HepG2 (cell line): ENCODE data around the gene MAP3K2. TPM values are rescaled to one million over a fixed set of nuclear protein-coding genes. Genes with fewer than 3 reads are reported as not detected.

Experiments used
- ATAC-seq: fragments of 200-7000 bp; cut with Tn5 transposase; 3 replicates; pipeline ENCODE4 v1.9.1; 2020; ENCODE audit warnings: mild to moderate bottlenecking, moderate library complexity
- BruUV-seq: library from RNA; stranded (reverse); fragments of 400-500 nt; replicated peaks from 2 replicates; lab custom pipeline; 2021; lab: Mats Ljungman, UMichigan
- CTCF ChIA-PET: fragments of 300-600 bp; formaldehyde crosslinking; extraction: SDS; loops from one replicate; lab custom pipeline; 2021; ENCODE audit warnings: low total read pairs, inconsistent platforms, low intra/inter-chr PET ratio; lab: Yijun Ruan, JAX
- POLR2A ChIA-PET: fragments of 350-600 bp; sonication (Branson Sonifier 250); formaldehyde crosslinking; loops from one replicate; lab custom pipeline; 2020; ENCODE audit warnings: antibody characterized with exemption, inconsistent platforms; lab: Yijun Ruan, JAX
- DNase-seq: peaks from one replicate; pipeline ENCODE4 v3.0.0-alpha.2; 2015; ENCODE audit warnings: low spot score
- FAIRE-seq: peaks from 3 replicates; lab custom pipeline; 2011; peaks lifted over from hg19 to GRCh38; lab: Jason Lieb, UNC
- H2AFZ ChIP-seq: one replicate; pipeline ENCODE4 v1.6.1; 2011; ENCODE audit warnings: low read length, inconsistent platforms
- H3K27ac ChIP-seq: fragments of 300-600 bp; 3 replicates; pipeline ENCODE4 v1.8.0; 2011; ENCODE audit warnings: mixed run types, mild to moderate bottlenecking, mixed read lengths, low read length, inconsistent platforms; ENCODE audit not compliant: insufficient read depth; ENCODE audit errors: extremely low read length
- H3K27me3 ChIP-seq, 2 experiments: fragments of 200-600 bp in 1 of 2; 2 replicates in 1 of 2; 3 replicates in 1 of 2; pipeline versions ENCODE4 v1.6.0 to v1.8.0; 2011; ENCODE audit warnings: low read length in 2 of 2, mild to moderate bottlenecking in 2 of 2, moderate library complexity in 2 of 2, inconsistent platforms in 1 of 2; ENCODE audit not compliant: insufficient read depth in 2 of 2, control insufficient read depth in 1 of 2
- H3K36me3 ChIP-seq, 2 experiments: fragments of 200-600 bp in 1 of 2; replicated peaks in 1 of 2; 2 replicates in 1 of 2; 3 replicates in 1 of 2; pipeline versions ENCODE4 v1.5.1 to v1.8.0; 2011; ENCODE audit warnings: low read length in 2 of 2, inconsistent platforms in 1 of 2; ENCODE audit not compliant: insufficient read depth in 2 of 2, control insufficient read depth in 1 of 2
- H3K4me1 ChIP-seq: 2 replicates; pipeline ENCODE4 v1.5.1; 2012; ENCODE audit warnings: low read length, inconsistent platforms; ENCODE audit not compliant: insufficient read depth
- H3K4me2 ChIP-seq: 2 replicates; pipeline ENCODE4 v1.6.0; 2011; ENCODE audit warnings: low read depth, low read length, inconsistent platforms
- H3K4me3 ChIP-seq, 3 experiments: fragments of 200-600 bp in 1 of 3; sonication (generic), shearing (Covaris generic) in 1 of 3; replicated peaks in 1 of 3; 2 replicates each; pipeline ENCODE4 v1.5.1; 2011 to 2016; ENCODE audit warnings: low read length in 3 of 3, inconsistent platforms in 2 of 3, low read depth in 2 of 3, mild to moderate bottlenecking in 2 of 3, control low read depth in 1 of 3, mixed read lengths in 1 of 3; ENCODE audit not compliant: insufficient read depth in 1 of 3
- H3K79me2 ChIP-seq: one replicate; pipeline ENCODE4 v1.6.1; 2011; ENCODE audit warnings: low read length, inconsistent platforms; ENCODE audit not compliant: insufficient read depth
- H3K9ac ChIP-seq: 2 replicates; pipeline ENCODE4 v1.6.0; 2011; ENCODE audit warnings: mild to moderate bottlenecking, low read depth, low read length, inconsistent platforms; ENCODE audit not compliant: insufficient read depth
- H3K9me3 ChIP-seq: 2 replicates; pipeline ENCODE4 v1.5.1; 2012; ENCODE audit warnings: mild to moderate bottlenecking, low read length
- H4K20me1 ChIP-seq: 2 replicates; pipeline ENCODE4 v1.6.0; 2011; ENCODE audit warnings: inconsistent platforms, mild to moderate bottlenecking, low read length, moderate library complexity; ENCODE audit not compliant: insufficient read depth
- CHD4 ChIP-seq: fragments of 200-600 bp; sonication (generic); IDR thresholded peaks from 2 replicates; pipeline ENCODE4 v1.7.0; 2017; ENCODE audit warnings: mild to moderate bottlenecking, low read length, borderline replicate concordance
- FIP1L1 ChIP-seq: fragments of 200-400 bp; formaldehyde crosslinking; IDR thresholded peaks from 2 replicates; pipeline ENCODE4 v1.6.1; 2018; ENCODE audit warnings: low read depth, mild to moderate bottlenecking, low read length, moderate library complexity, borderline replicate concordance; ENCODE audit not compliant: insufficient read depth
- HOXD1 ChIP-seq: sonication (generic); formaldehyde crosslinking; IDR thresholded peaks from 2 replicates; pipeline ENCODE4 v1.5.0; 2020; ENCODE audit warnings: missing genetic modification reagents
- PTBP1 ChIP-seq: fragments of 200-400 bp; formaldehyde crosslinking; IDR thresholded peaks from 2 replicates; pipeline ENCODE4 v1.6.1; 2018; ENCODE audit warnings: low read length, low read depth; ENCODE audit not compliant: poor library complexity, severe bottlenecking
- SKI ChIP-seq: fragments of 450-650 bp; IDR thresholded peaks from one replicate; pipeline ENCODE4 v1.6.1; 2018; ENCODE audit warnings: mild to moderate bottlenecking; ENCODE audit not compliant: partially characterized antibody
- SMC3 ChIP-seq: IDR thresholded peaks from 2 replicates; pipeline ENCODE4 v1.6.1; 2011; ENCODE audit warnings: low read length, improper control_type of control experiment
- SOX5 ChIP-seq: IDR thresholded peaks from 2 replicates; pipeline ENCODE4 v1.6.1; 2016; ENCODE audit warnings: borderline replicate concordance
- ZNF614 ChIP-seq: IDR thresholded peaks from 2 replicates; pipeline ENCODE4 v1.6.1; 2018; ENCODE audit warnings: missing biosample characterization, missing genetic modification reagents, inconsistent platforms, borderline replicate concordance
- WGBS: methylation state at CpG from one replicate; pipeline ENCODE4 v1.1.6; 2017; ENCODE audit warnings: low lambda C conversion rate; 5-methylcytosine and 5-hydroxymethylcytosine counted together
- in situ Hi-C: cut with HindIII; loops from 2 replicates; pipeline ENCODE4 v1.10.0; 2017; ENCODE audit warnings: low pct_unique_long_range_greater_than_20kb; ENCODE audit not compliant: extremely low pct_ligation_motif_present
- intact Hi-C: fragments of 100-400 bp; cut with micrococcal nuclease; formaldehyde crosslinking; loops from one replicate; pipeline ENCODE4 v1.10.0; 2022; ENCODE audit not compliant: unreplicated experiment
- polyA plus RNA-seq, 8 experiments: library from polyadenylated mRNA; depleted of rRNA in 3 of 8; stranded (reverse) in 7 of 8; unstranded in 1 of 8; fragments of >200 nt; fragmentation: Illumina TruSeq in 4 of 8; extraction: Trizol in 4 of 8; gene quantifications; 2 replicates each; pipeline versions ENCODE4 v1.2.1 to v1.2.3, GENCODE V29; 2011 to 2016; ENCODE audit warnings: low read depth in 4 of 8, missing spikeins in 1 of 8, mixed read lengths in 1 of 8; ENCODE audit not compliant: insufficient read depth in 1 of 8
- total RNA-seq, 5 experiments: library from RNA; depleted of rRNA; stranded (reverse); fragments of >200 nt; fragmentation: Illumina TruSeq; extraction: Trizol; gene quantifications; 2 replicates each; pipeline ENCODE4 v1.2.3, GENCODE V29; 2016; ENCODE audit warnings: low read depth in 1 of 5
- TF ChIP-seq, protein P1 (sequence below): sonication (generic); formaldehyde crosslinking; IDR thresholded peaks from 2 replicates; pipeline ENCODE4 v1.4.0; 2020; ENCODE audit warnings: missing genetic modification reagents
- TF ChIP-seq, protein P2 (sequence below): sonication (generic); formaldehyde crosslinking; IDR thresholded peaks from 2 replicates; pipeline ENCODE4 v1.4.0; 2020; ENCODE audit warnings: low read depth, mild to moderate bottlenecking, missing genetic modification reagents
- TF ChIP-seq, protein P3 (sequence below): sonication (generic); formaldehyde crosslinking; IDR thresholded peaks from 2 replicates; pipeline ENCODE4 v1.4.0; 2020; ENCODE audit warnings: missing genetic modification reagents
- TF ChIP-seq, protein P4 (sequence below): sonication (generic); formaldehyde crosslinking; IDR thresholded peaks from 2 replicates; pipeline ENCODE4 v1.9.0; 2022; ENCODE audit warnings: missing genetic modification reagents, mild to moderate bottlenecking, borderline replicate concordance

The MAP3K2 gene
- total and polyA plus RNA-seq, 2 of the 13 experiments (the other 11 are each of a cell fraction or from before 2014, with no cell fraction given), result 12.2 to 37.2 TPM

DNA sequence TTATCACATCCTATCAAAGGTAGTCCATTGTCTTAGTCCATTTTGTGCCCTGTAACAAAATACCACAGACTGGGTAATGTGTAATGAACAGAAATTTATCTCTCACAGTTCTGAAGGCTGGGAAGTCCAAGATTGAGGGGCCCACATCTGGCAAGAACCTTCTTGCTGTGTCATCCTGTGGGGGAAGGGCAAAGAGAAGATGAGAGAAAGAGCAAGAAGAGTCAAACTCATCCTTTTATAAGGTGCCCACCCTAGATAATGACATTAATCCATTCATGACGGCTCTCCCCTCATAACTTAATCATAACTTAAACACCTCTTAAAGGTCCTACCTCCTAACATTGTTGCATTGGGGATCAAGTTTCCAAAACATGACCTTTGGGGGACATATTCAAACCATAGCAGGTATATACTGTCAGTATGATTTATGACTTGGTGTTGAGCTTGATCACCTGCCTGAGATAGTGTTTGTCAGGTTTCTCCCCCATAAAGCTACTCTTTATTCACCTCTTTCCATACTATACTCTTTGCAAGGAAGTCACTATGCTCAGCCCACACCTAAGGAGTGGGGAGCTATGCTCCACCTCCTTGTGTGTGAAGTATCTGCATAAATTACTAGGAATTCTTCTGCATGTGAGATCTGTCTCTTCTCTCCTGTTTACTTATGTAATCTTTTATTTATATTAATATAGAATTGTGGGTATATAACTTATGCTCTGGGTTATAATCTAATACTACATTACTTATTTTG lies 5.2 kb upstream of the MAP3K2 start:
- CTCF ChIA-PET, result no interaction called here
- in situ Hi-C loops (no loop called here), intact Hi-C loops (no loop called here)
- WGBS, result 100% methylated on average over 1 of the region's 1 CpG
- no peak for DNase-seq
- no peak overlapping the region for H3K27ac ChIP-seq
- H3K36me3 ChIP-seq, result no peaks in the 10 kb centered on the region
- BruUV-seq, result no TSS peak
- peaks cover 35% of the 10 kb centered on the region for H3K4me1 ChIP-seq
- H3K27me3 ChIP-seq, result no peaks in the 10 kb centered on the region
- POLR2A ChIA-PET, result no interaction called here
- ATAC-seq, result no peak
- H4K20me1 ChIP-seq, result no peaks in the 10 kb centered on the region
- FAIRE-seq, result no peak
- no peaks in the 10 kb centered on the region for H3K9me3 ChIP-seq
- no peak overlapping the region for H3K4me3 ChIP-seq
- no peak overlapping the region for H3K4me2 ChIP-seq
- H2AFZ ChIP-seq, result no peak overlapping the region
- no peak overlapping the region for H3K9ac ChIP-seq
- peaks cover 5% of the 10 kb centered on the region for H3K79me2 ChIP-seq
- TF ChIP-seq, protein P1, sequence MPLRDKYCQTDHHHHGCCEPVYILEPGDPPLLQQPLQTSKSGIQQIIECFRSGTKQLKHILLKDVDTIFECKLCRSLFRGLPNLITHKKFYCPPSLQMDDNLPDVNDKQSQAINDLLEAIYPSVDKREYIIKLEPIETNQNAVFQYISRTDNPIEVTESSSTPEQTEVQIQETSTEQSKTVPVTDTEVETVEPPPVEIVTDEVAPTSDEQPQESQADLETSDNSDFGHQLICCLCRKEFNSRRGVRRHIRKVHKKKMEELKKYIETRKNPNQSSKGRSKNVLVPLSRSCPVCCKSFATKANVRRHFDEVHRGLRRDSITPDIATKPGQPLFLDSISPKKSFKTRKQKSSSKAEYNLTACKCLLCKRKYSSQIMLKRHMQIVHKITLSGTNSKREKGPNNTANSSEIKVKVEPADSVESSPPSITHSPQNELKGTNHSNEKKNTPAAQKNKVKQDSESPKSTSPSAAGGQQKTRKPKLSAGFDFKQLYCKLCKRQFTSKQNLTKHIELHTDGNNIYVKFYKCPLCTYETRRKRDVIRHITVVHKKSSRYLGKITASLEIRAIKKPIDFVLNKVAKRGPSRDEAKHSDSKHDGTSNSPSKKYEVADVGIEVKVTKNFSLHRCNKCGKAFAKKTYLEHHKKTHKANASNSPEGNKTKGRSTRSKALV (CRISPR knock-in tag), result no peak
- TF ChIP-seq SOX5 (no peak), SKI (no peak), SMC3 (no peak), HOXD1 (CRISPR knock-in tag) (no peak), FIP1L1 (no peak), CHD4 (no peak), ZNF614 (no peak), PTBP1 (no peak)
- TF ChIP-seq, protein P2, sequence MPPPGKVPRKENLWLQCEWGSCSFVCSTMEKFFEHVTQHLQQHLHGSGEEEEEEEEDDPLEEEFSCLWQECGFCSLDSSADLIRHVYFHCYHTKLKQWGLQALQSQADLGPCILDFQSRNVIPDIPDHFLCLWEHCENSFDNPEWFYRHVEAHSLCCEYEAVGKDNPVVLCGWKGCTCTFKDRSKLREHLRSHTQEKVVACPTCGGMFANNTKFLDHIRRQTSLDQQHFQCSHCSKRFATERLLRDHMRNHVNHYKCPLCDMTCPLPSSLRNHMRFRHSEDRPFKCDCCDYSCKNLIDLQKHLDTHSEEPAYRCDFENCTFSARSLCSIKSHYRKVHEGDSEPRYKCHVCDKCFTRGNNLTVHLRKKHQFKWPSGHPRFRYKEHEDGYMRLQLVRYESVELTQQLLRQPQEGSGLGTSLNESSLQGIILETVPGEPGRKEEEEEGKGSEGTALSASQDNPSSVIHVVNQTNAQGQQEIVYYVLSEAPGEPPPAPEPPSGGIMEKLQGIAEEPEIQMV, result no peak
- TF ChIP-seq, protein P3, sequence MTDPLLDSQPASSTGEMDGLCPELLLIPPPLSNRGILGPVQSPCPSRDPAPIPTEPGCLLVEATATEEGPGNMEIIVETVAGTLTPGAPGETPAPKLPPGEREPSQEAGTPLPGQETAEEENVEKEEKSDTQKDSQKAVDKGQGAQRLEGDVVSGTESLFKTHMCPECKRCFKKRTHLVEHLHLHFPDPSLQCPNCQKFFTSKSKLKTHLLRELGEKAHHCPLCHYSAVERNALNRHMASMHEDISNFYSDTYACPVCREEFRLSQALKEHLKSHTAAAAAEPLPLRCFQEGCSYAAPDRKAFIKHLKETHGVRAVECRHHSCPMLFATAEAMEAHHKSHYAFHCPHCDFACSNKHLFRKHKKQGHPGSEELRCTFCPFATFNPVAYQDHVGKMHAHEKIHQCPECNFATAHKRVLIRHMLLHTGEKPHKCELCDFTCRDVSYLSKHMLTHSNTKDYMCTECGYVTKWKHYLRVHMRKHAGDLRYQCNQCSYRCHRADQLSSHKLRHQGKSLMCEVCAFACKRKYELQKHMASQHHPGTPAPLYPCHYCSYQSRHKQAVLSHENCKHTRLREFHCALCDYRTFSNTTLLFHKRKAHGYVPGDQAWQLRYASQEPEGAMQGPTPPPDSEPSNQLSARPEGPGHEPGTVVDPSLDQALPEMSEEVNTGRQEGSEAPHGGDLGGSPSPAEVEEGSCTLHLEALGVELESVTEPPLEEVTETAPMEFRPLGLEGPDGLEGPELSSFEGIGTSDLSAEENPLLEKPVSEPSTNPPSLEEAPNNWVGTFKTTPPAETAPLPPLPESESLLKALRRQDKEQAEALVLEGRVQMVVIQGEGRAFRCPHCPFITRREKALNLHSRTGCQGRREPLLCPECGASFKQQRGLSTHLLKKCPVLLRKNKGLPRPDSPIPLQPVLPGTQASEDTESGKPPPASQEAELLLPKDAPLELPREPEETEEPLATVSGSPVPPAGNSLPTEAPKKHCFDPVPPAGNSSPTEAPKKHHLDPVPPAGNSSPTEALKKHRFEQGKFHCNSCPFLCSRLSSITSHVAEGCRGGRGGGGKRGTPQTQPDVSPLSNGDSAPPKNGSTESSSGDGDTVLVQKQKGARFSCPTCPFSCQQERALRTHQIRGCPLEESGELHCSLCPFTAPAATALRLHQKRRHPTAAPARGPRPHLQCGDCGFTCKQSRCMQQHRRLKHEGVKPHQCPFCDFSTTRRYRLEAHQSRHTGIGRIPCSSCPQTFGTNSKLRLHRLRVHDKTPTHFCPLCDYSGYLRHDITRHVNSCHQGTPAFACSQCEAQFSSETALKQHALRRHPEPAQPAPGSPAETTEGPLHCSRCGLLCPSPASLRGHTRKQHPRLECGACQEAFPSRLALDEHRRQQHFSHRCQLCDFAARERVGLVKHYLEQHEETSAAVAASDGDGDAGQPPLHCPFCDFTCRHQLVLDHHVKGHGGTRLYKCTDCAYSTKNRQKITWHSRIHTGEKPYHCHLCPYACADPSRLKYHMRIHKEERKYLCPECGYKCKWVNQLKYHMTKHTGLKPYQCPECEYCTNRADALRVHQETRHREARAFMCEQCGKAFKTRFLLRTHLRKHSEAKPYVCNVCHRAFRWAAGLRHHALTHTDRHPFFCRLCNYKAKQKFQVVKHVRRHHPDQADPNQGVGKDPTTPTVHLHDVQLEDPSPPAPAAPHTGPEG, result no peak
- TF ChIP-seq, protein P4, sequence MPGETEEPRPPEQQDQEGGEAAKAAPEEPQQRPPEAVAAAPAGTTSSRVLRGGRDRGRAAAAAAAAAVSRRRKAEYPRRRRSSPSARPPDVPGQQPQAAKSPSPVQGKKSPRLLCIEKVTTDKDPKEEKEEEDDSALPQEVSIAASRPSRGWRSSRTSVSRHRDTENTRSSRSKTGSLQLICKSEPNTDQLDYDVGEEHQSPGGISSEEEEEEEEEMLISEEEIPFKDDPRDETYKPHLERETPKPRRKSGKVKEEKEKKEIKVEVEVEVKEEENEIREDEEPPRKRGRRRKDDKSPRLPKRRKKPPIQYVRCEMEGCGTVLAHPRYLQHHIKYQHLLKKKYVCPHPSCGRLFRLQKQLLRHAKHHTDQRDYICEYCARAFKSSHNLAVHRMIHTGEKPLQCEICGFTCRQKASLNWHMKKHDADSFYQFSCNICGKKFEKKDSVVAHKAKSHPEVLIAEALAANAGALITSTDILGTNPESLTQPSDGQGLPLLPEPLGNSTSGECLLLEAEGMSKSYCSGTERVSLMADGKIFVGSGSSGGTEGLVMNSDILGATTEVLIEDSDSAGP (CRISPR knock-in tag), result no peak
